ENCODE results near the gene SUPT3H. TPM values are rescaled to one million over a fixed set of nuclear protein-coding genes. Genes with fewer than 3 reads are reported as not detected.

Gene SUPT3H
- total and polyA plus RNA-seq, 12 donors = 10.0 to 56.2 (median 16.6) TPM

DNA sequence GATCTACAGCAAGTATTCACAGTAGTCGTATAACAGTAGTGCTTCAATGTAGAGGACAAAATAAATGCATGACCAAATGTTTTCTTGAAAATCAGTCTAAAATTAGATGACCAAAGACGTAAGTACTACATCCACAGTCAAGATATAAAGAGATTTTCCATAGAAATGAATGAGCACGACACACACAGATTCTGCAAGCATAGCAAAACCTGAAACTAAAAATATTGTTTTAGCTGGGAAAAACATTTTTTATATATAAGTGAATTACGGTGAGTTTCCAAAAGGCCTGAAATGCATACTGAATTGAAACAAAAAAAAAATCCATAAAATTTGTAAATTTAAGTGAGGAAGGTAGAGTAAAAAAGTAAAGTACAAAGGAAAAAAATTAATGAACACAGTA is 217.4 kb downstream of the SUPT3H start:
- H3K4me1 ChIP-seq (replicated peaks in 1 of 2) = no peaks in the 10 kb centered on the region
- no peak for DNase-seq
- intact Hi-C loops (cut with DNase I) = no loop called here
- H3K27me3 ChIP-seq = no peaks in the 10 kb centered on the region
- TF ChIP-seq, protein P1, sequence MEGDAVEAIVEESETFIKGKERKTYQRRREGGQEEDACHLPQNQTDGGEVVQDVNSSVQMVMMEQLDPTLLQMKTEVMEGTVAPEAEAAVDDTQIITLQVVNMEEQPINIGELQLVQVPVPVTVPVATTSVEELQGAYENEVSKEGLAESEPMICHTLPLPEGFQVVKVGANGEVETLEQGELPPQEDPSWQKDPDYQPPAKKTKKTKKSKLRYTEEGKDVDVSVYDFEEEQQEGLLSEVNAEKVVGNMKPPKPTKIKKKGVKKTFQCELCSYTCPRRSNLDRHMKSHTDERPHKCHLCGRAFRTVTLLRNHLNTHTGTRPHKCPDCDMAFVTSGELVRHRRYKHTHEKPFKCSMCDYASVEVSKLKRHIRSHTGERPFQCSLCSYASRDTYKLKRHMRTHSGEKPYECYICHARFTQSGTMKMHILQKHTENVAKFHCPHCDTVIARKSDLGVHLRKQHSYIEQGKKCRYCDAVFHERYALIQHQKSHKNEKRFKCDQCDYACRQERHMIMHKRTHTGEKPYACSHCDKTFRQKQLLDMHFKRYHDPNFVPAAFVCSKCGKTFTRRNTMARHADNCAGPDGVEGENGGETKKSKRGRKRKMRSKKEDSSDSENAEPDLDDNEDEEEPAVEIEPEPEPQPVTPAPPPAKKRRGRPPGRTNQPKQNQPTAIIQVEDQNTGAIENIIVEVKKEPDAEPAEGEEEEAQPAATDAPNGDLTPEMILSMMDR (IDR thresholded peaks at IDR 0.05) = no peak
- TF ChIP-seq POLR2A (IDR thresholded peaks at IDR 0.05) = no peak
- 89 to 93% (median 91%) methylated on average over 4 of the region's 4 CpGs for WGBS, 4 donors
- no peaks in the 10 kb centered on the region for H3K9me3 ChIP-seq (replicated peaks in 1 of 3)
- H3K27ac ChIP-seq = no peak overlapping the region
- H3K4me3 ChIP-seq = no peak overlapping the region
- H3K36me3 ChIP-seq (replicated peaks in 1 of 2) = no peaks in the 10 kb centered on the region

DNA sequence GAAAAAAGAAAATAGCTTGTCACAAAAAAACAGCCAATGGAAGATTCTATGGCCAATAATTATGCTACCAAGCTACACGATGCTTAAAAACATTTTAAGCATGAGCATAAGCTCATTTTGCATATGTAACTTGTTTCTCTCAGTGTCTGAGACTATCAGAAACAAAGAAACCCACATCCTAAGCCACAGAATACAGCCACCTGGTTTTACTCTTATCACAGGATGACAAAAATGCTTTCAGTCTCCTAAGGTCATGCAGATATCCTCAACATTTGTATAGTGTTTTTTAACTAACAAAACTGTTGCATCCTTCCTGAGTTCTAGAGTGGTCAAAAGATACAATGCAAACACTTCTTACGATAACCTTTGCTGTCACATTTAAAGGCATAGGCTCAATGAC is 221.7 kb downstream of the SUPT3H start:
- DNase-seq = no peak
- Histone ChIP-seq H3K36me3 (replicated peaks in 1 of 2) (no peaks in the 10 kb centered on the region), H3K27ac (no peak overlapping the region), H3K4me1 (replicated peaks in 1 of 2) (no peaks in the 10 kb centered on the region), H3K9me3 (replicated peaks in 1 of 3) (no peaks in the 10 kb centered on the region), H3K27me3 (no peaks in the 10 kb centered on the region), H3K4me3 (no peak overlapping the region)
- 66 to 76% (median 72%) methylated on average over 2 of the region's 2 CpGs for WGBS, 4 donors
- intact Hi-C loops (cut with DNase I) = no loop called here
- TF ChIP-seq POLR2A (IDR thresholded peaks at IDR 0.05) = no peak
- TF ChIP-seq, protein P1 (IDR thresholded peaks at IDR 0.05) = no peak

DNA sequence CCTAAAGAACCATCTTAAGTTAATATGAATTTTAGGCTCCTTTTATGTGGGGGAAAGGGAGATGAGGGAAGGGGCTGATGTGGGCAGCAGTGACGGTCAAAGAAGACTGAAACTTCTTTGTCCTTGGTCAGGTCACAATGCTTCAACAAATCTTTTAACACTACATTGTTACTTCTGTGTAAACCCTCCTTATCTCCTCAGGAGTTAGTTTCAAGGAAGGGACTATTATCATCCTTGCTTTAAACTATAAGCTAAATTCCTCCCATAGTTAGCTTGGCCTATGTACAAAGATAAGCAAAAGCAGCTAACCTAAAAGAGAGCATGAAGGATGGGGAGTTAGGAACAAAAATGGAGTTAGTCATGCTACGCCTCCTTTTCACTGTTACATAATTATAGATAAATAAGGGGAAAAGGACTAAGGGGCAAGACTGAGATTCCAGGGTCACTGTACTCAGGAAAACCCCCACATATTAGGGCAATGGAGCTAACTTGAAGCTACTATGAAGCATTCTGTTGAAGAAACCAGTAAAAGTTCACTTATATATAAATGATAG is 222.3 kb downstream of the SUPT3H start:
- intact Hi-C loops (cut with DNase I) = no loop called here
- 97 to 100% (median 98%) methylated on average over 2 of the region's 2 CpGs for WGBS, 4 donors
- no peak overlapping the region for H3K4me3 ChIP-seq
- DNase-seq = no peak
- H3K36me3 ChIP-seq (replicated peaks in 1 of 2) = no peaks in the 10 kb centered on the region
- no peaks in the 10 kb centered on the region for H3K4me1 ChIP-seq (replicated peaks in 1 of 2)
- no peaks in the 10 kb centered on the region for H3K27me3 ChIP-seq
- H3K27ac ChIP-seq = no peak overlapping the region
- H3K9me3 ChIP-seq (replicated peaks in 1 of 3) = no peaks in the 10 kb centered on the region
- no peak for TF ChIP-seq POLR2A (IDR thresholded peaks at IDR 0.05)
- TF ChIP-seq, protein P1 (IDR thresholded peaks at IDR 0.05) = no peak

- no peak for TF ChIP-seq POLR2A (IDR thresholded peaks at IDR 0.05)
- TF ChIP-seq, protein P1 (IDR thresholded peaks at IDR 0.05) = no peak
- intact Hi-C loops (cut with DNase I) = no loop called here
- no peaks in the 10 kb centered on the region for H3K9me3 ChIP-seq (replicated peaks in 1 of 3)
Observed at GRCh38 chr6:45154679-45155078, 223.1 kb downstream of the SUPT3H start.

More at GRCh38 chr6:45154679-45155078, 223.1 kb downstream of the SUPT3H start:
- Histone ChIP-seq H3K4me3 (no peak overlapping the region), H3K27ac (no peak overlapping the region), H3K27me3 (no peaks in the 10 kb centered on the region), H3K36me3 (replicated peaks in 1 of 2) (no peaks in the 10 kb centered on the region), H3K4me1 (replicated peaks in 1 of 2) (no peaks in the 10 kb centered on the region)
- DNase-seq = no peak
- 83 to 89% (median 85%) methylated on average over 3 of the region's 3 CpGs for WGBS, 4 donors
